ENCODE data around the gene PLPPR3.

PLPPR3 gene

GRCh38 chr19:824885-825284 lies 3.1 kb upstream of the PLPPR3 start:
- no peaks in the 10 kb centered on the region for H3K36me3 ChIP-seq (ENCODE audit: control insufficient read depth in 2 of 2, insufficient read depth in 1 of 2, low read length in 2 of 2)
- TF ChIP-seq ZNF426 (tag by site-specific recombination; IDR thresholded peaks at IDR 0.05) (no peak), ZNF350 (tag by site-specific recombination; IDR thresholded peaks at IDR 0.05) (no peak), ZNF830 (tag by site-specific recombination; IDR thresholded peaks at IDR 0.05; ENCODE audit: low read depth) (no peak), ZNF202 (tag by site-specific recombination; IDR thresholded peaks at IDR 0.05; ENCODE audit: borderline replicate concordance) (no peak), GFI1B (tag by site-specific recombination; IDR thresholded peaks at IDR 0.05) (no peak)
- no peak overlapping the region for H3K4me3 ChIP-seq (ENCODE audit: low read depth, low read length)
- H3K27ac ChIP-seq (ENCODE audit: extremely low read depth, low read depth, low read length) = no peak overlapping the region
- ChIA-PET POLR2A (interaction anchor here (0.6 kb wide), 1 partner anchor 141 kb away, joined by 8 read pairs; no protein-coding TSS in a partner anchor), CTCF (interaction anchor here (1.5 kb wide), 1 partner anchor 11 kb away, joined by 3 read pairs; no protein-coding TSS in a partner anchor)
- no peaks in the 10 kb centered on the region for H3K4me1 ChIP-seq (ENCODE audit: control insufficient read depth, insufficient read depth, low read length)
- H3K9me3 ChIP-seq (ENCODE audit: control insufficient read depth, insufficient read depth, low read depth, low read length) = no peaks in the 10 kb centered on the region

- ChIA-PET CTCF (interaction anchor here (0.6 kb wide), 1 partner anchor 195 kb away, joined by 3 read pairs; no protein-coding TSS in a partner anchor), POLR2A (no interaction called here)
- no peaks in the 10 kb centered on the region for H3K4me1 ChIP-seq (ENCODE audit: control insufficient read depth, insufficient read depth, low read length)
- TF ChIP-seq, protein P1, sequence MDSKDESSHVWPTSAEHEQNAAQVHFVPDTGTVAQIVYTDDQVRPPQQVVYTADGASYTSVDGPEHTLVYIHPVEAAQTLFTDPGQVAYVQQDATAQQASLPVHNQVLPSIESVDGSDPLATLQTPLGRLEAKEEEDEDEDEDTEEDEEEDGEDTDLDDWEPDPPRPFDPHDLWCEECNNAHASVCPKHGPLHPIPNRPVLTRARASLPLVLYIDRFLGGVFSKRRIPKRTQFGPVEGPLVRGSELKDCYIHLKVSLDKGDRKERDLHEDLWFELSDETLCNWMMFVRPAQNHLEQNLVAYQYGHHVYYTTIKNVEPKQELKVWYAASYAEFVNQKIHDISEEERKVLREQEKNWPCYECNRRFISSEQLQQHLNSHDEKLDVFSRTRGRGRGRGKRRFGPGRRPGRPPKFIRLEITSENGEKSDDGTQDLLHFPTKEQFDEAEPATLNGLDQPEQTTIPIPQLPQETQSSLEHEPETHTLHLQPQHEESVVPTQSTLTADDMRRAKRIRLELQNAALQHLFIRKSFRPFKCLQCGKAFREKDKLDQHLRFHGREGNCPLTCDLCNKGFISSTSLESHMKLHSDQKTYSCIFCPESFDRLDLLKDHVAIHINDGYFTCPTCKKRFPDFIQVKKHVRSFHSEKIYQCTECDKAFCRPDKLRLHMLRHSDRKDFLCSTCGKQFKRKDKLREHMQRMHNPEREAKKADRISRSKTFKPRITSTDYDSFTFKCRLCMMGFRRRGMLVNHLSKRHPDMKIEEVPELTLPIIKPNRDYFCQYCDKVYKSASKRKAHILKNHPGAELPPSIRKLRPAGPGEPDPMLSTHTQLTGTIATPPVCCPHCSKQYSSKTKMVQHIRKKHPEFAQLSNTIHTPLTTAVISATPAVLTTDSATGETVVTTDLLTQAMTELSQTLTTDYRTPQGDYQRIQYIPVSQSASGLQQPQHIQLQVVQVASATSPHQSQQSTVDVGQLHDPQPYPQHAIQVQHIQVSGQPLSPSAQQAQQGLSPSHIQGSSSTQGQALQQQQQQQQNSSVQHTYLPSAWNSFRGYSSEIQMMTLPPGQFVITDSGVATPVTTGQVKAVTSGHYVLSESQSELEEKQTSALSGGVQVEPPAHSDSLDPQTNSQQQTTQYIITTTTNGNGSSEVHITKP (tag by site-specific recombination; IDR thresholded peaks at IDR 0.05) = no peak
- TF ChIP-seq ZNF274 (IDR thresholded peaks at IDR 0.05; ENCODE audit: low read length) = no peak
- no peak for TF ChIP-seq ZNF274 (tag by site-specific recombination; IDR thresholded peaks at IDR 0.05; ENCODE audit: borderline replicate concordance)
- no peak for TF ChIP-seq ZNF266 (tag by site-specific recombination; IDR thresholded peaks at IDR 0.05; ENCODE audit: low read depth)
- TF ChIP-seq TRIM28 (IDR thresholded peaks at IDR 0.05; ENCODE audit: borderline replicate concordance, low read length) = no peak
- TF ChIP-seq ZEB2 (tag by site-specific recombination; IDR thresholded peaks at IDR 0.05) = no peak
- TF ChIP-seq ZFP3 (tag by site-specific recombination; IDR thresholded peaks at IDR 0.05; ENCODE audit: low read depth) = no peak
- TF ChIP-seq, protein P2, sequence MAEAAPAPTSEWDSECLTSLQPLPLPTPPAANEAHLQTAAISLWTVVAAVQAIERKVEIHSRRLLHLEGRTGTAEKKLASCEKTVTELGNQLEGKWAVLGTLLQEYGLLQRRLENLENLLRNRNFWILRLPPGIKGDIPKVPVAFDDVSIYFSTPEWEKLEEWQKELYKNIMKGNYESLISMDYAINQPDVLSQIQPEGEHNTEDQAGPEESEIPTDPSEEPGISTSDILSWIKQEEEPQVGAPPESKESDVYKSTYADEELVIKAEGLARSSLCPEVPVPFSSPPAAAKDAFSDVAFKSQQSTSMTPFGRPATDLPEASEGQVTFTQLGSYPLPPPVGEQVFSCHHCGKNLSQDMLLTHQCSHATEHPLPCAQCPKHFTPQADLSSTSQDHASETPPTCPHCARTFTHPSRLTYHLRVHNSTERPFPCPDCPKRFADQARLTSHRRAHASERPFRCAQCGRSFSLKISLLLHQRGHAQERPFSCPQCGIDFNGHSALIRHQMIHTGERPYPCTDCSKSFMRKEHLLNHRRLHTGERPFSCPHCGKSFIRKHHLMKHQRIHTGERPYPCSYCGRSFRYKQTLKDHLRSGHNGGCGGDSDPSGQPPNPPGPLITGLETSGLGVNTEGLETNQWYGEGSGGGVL (tag by site-specific recombination; IDR thresholded peaks at IDR 0.05) = no peak
- no peak for TF ChIP-seq ZNF354C (tag by site-specific recombination; IDR thresholded peaks at IDR 0.05; ENCODE audit: borderline replicate concordance, low read depth)
- no peak for TF ChIP-seq ZNF426 (tag by site-specific recombination; IDR thresholded peaks at IDR 0.05)
- TF ChIP-seq, protein P3, sequence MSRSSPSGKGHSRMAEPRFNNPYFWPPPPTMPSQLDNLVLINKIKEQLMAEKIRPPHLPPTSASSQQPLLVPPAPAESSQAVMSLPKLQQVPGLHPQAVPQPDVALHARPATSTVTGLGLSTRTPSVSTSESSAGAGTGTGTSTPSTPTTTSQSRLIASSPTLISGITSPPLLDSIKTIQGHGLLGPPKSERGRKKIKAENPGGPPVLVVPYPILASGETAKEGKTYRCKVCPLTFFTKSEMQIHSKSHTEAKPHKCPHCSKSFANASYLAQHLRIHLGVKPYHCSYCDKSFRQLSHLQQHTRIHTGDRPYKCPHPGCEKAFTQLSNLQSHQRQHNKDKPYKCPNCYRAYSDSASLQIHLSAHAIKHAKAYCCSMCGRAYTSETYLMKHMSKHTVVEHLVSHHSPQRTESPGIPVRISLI (tag by site-specific recombination; IDR thresholded peaks at IDR 0.05) = no peak
- TF ChIP-seq, protein P4, sequence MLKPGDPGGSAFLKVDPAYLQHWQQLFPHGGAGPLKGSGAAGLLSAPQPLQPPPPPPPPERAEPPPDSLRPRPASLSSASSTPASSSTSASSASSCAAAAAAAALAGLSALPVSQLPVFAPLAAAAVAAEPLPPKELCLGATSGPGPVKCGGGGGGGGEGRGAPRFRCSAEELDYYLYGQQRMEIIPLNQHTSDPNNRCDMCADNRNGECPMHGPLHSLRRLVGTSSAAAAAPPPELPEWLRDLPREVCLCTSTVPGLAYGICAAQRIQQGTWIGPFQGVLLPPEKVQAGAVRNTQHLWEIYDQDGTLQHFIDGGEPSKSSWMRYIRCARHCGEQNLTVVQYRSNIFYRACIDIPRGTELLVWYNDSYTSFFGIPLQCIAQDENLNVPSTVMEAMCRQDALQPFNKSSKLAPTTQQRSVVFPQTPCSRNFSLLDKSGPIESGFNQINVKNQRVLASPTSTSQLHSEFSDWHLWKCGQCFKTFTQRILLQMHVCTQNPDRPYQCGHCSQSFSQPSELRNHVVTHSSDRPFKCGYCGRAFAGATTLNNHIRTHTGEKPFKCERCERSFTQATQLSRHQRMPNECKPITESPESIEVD (tag by site-specific recombination; IDR thresholded peaks at IDR 0.05) = no peak
- TF ChIP-seq ZNF350 (tag by site-specific recombination; IDR thresholded peaks at IDR 0.05) = no peak
- no peak for TF ChIP-seq ZNF133 (tag by site-specific recombination; IDR thresholded peaks at IDR 0.05)
- no peak for TF ChIP-seq TSHZ1 (tag by site-specific recombination; IDR thresholded peaks at IDR 0.05; ENCODE audit: borderline replicate concordance)
- no peak for TF ChIP-seq ZFP69B (tag by site-specific recombination; IDR thresholded peaks at IDR 0.05)
- no peak for TF ChIP-seq ZNF302 (tag by site-specific recombination; IDR thresholded peaks at IDR 0.05; ENCODE audit: low read depth)
- no peak for TF ChIP-seq IKZF3 (tag by site-specific recombination; IDR thresholded peaks at IDR 0.05)
- H3K9me3 ChIP-seq (ENCODE audit: control insufficient read depth, insufficient read depth, low read depth, low read length) = no peaks in the 10 kb centered on the region
- no peak overlapping the region for H3K27ac ChIP-seq (ENCODE audit: extremely low read depth, low read depth, low read length)
- H3K36me3 ChIP-seq (ENCODE audit: control insufficient read depth in 2 of 2, insufficient read depth in 1 of 2, low read length in 2 of 2) = no peaks in the 10 kb centered on the region
- no peak overlapping the region for H3K4me3 ChIP-seq (ENCODE audit: low read depth, low read length)
These were observed 1.9 kb upstream of the PLPPR3 start for GRCh38 chr19:823565-824121.

Data from HEK293 (cell line).